Hepatocyte (in vitro differentiated cells): ENCODE measurements around the gene C4orf54.

Experiments
- CTCF ChIP-seq: fragments of 200-600 bp; sonication (generic); IDR thresholded peaks from 2 replicates; pipeline ENCODE4 v1.5.1; 2016; ENCODE audit warnings: antibody characterized with exemption, mild to moderate bottlenecking; ENCODE audit not compliant: poor library complexity
- EZH2phosphoT487 ChIP-seq: fragments of 200-600 bp; sonication (generic); IDR thresholded peaks from one replicate; pipeline ENCODE4 v1.6.1; 2018; ENCODE audit warnings: antibody characterized with exemption, mild to moderate bottlenecking, low read depth, moderate library complexity; ENCODE audit not compliant: unreplicated experiment, severe bottlenecking

GRCh38 chr4:99653916-99654315, 3.7 kb downstream of the C4orf54 start:
- TF ChIP-seq CTCF (no peak), EZH2phosphoT487 (no peak)
